NCI-H748 (cell line): ENCODE data around the gene SLC25A41.

ENCODE experiments used
- DNase-seq: peaks from one replicate; lab custom pipeline; 2025; ENCODE audit not compliant: unreplicated experiment; lab: John Stamatoyannopoulos, UW

SLC25A41 gene

DNA sequence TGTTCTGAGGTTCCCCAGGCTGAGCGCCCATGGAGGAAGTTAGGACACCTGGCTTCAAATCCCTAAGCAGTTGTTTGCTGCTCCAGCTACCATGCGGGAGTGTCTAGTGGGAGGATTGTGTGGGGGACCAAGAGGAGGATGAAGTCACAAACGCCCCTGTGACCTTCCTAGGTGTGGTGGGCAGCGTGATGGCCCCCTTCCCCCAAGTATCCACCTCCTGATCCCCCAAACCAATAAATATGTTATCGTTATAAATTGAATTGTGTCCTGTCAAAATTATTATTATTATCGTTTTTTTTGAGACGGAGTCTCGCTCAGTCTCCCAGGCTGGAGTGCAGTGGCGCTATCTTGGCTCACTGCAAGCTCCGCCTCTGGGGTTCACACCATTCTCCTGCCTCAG is at the start of gene SLC25A41:
SLC25A41 (minus strand) TSS at position 101 of the 400 bp plus-strand sequence; CDS start at position 31, 70 bp downstream.
- DNase-seq: no peak

DNA sequence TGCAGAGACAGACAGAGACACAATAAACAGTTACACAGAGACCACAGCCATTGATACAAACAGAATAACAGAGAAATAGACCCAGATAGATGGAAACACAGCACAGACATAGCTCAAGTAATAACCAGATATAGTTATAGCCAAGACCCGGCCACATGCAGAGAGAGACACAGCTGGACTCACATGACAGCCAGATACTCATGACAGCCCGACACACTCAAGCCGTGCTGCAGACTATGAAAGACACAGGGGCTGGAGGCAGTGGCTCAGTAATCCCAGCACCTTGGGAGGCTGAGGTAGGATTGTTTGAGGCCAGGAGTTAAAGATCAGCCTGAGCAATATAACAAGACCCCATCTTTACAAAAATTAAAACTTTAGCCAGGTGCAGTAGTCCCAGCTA is 49.7 kb upstream of the SLC25A41 start:
- no peak for DNase-seq

DNA sequence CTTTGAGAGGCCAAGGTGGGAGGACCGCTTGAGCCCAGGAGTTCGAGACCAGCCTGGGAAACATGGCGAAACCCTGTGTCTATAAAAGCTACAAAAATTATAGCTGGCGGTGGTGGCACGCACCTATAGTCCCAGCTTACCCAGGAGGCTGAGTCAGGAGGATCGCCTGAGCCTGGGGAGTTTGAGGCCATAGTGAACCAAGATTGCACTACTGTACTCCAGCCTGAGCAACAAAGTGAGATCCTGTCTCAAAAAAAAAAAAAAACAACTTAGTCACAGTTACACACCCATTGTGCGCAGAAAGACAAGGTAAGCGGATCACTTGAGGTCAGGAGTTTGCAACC is 48.8 kb upstream of the SLC25A41 start:
- no peak for DNase-seq

DNA sequence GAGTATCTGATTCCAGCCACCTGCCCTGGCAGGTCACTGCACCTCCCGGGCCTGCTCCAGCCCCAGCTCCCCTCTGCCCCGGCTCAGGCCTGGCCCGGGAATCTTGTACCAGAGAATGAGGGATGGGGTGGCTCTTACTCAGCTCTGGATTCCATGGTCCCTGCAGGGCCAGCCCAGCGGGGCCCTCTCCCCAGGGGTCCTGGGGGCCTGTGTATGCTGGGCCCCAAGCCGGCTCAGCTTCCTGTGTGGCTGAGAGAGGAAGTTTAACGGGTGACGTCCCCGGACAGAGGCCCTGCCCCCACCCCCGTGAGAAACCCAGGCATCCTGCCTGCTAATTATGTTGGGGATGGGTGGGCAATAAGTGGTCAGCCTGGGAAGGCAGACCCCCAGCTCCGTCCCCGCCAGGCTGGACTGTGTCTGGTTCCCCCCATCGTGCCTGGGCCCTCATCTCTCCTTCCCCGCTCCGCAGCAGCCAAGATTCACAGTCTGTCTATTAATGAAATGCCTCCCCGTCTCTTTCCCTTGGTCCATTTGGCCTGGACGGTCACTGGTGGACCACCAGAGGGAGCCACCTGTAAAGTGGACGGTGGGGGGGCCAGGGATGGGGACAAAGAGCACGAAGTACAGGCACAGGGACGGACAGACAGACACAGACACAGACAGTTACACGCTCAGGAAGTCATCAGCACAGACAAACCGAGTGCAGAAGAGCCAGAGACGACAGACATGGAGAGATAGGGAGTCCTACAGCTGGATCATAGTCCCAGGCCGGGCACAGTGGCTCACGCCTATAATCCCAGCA is 48.2 kb upstream of the SLC25A41 start, which contains the start of gene DENND1C:
DENND1C (minus strand) TSS at position 247 of the 802 bp plus-strand sequence; CDS start at position 155, 92 bp downstream.
- no peak for DNase-seq

DNA sequence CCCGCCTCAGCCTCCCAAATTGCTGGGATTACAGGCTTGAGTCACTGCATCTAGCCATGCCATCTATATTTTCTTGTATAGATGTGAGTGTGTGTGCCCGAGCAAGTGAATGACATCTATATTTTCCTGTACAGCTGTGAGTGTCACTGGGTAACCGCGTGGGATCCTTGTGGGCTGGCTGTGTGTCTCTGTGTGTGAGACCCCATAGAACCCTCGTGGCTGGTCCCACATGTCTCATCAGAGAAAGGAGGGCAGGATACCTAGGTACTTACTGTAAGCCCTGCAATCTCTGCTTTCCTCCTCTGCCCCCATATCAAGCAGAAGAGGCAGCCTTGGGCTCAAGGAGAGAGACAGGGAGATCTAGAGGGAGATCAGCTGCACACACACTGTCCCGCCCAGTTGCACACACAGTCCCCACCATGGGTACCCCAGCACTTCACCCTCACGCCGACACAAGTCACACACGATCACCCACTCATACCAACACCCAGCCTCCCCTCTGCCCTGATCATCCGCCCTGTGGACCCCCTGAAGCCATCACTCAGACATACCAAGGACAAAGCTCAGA is 47.4 kb upstream of the SLC25A41 start:
- DNase-seq: no peak

DNA sequence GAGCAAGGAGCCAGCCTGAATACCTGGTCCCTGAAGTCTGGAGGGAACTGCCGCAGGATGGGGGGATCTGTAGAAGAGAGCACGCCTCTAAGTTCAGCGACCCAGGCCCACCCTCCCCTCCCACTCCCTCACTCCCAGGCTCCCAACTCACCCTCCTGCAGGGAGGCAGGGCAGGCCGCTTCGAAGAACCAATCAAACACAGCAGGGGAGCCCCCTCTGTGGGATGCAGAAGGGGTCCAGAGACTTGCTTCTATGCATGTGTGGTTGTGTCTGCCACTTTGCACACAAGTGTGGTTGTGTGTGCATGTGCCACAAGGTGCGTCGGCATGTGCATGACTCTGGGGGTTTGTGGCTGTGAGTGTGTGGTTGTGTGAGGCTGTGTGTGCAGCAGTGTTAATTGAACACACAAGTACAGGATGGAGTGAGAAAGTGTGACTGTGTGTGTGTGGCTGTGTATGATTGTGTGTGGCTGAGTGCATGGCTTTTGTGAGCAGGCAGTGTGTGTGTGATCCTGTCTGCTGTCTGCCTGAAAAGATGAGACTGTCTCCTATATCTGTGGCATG is 46.4 kb upstream of the SLC25A41 start:
- DNase-seq: no peak

DNA sequence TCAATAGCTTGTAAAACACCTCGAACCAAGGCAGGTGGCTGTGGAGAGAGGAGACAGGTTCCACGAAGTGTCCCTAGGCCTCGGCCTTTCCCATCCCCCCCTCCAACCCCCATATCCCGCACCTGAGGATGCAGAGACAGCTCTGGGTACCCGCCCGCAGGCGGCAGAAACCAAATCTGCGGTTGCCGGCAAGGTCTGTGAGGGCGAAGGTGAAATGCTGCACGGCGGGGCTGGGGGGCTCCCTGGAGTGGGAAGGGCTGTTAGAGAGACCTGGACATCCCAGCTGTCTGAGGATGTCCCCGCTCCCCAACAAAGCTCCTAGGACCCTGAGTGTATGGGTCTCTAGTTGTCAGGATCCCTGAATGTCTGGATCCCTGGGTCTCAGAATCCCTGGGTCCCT is 45.3 kb upstream of the SLC25A41 start:
- DNase-seq: no peak

DNA sequence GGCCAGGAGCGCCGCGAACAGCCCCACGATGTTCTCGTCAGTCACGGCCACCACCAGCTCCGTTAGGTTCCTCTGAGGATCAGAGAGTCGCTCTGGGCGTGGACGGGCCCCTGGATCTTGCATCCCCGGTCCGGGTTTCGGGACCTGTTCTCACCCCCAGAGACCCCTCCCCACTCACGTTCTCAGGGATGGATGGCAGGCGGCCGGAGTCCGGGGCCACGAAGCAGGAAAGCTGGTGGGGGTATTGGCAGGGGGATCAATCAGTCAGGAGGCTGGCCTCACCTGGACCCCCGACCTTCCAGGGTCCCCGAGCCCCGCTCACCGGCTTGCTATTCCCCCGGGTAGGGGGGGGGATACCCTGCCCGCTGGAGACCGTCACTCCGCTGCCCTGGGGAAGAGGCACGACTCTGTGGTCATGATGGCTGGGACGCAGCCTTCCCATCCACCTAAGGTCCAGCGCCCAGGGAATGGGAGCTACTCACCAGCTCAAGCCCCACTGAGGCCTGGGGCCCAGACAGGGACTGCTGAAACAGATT is 43.4 kb upstream of the SLC25A41 start:
- no peak for DNase-seq

DNA sequence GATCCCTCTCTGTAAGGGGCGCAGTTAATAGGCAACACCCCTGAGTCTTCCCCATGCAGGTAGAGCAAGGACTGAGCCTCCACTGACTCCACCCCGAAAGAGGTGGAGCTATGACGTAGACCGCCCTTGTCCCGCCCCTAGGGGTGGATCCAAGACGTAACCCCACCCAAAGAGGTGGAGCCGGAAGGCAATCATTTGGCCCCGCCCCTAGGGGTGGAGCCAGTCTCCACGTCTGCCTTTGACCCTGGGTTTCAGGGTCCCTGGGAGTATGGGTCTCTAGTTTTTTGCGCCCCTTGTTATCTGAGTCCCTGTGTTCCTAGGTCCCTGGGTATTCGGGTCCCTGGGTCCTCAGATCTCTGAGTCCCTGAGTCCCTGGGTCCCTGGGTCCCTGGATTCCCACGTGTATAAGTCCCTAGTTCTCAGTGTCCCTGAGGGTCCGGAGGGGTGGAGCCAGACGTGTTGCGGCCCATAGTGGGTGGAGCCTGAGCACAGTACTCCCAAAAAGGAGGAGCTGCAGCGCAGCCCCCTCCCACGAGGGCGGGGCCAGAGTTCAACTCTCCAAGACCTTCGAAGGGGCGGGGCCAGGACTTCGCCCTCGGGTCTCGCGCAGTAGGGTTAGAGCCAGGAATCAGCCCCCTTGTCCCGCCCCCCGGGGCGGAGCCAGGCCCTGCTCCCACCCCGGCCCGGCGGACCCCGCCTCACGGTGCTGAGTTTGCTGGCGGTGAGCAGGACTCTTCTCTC is 42.8 kb upstream of the SLC25A41 start:
- DNase-seq: peak; percentile 46

DNA sequence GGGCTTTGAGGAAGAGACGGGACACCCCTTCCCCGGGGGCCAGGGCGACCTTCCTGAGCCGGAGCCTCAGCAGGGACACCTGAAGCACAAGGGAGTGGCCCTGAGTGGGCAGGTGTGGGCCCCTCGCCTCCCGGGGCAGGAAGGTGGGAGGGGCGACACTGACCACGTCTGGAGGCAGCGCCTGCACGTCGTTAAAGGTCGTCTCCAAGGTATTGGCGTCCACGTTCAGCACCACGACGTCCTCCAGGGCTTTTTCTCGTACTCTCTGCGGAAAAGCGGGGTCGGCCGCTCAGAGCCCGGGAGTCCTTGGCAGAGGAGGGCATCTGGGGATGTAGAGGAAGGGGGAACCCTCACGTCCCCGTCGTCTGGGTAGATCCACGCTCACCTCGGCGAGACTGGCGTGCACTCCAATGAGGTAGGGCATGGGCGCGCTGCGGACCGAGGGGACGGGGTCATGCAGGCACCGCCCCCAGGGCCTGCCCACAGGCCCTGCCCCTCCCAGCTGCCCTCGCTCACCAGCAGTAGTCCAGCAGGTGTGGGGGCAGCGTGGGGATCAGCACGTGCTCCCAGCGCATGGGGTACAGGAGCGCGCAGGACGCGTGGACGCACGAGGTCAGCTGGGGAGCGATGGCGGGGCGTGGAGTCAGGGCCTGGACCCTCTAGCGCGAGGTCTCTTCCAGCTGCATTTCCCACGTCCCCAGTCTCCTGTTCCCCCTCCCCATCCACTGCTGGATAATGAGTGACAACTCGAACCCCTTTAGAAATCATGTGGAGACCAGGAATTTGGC is 42.0 kb upstream of the SLC25A41 start:
- DNase-seq: no peak

DNA sequence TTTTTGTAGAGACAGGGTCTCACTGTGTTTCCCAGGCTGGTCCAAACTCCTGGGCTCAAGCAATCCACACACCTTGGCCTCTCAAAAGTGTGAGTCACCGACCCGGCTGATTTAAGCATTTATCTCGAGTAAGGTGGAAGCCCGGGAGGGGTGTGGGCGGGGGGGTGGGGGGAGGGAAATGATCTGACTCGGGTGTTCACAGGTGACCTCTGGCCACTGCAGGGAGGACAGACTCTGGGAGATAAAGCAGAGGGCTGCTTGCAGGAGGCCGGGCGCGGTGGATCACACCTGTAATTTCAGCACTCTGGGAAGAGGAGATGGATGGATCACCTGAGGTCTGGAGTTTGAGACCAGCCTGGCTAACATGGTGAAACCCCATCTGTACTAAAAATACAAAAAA is 40.1 kb upstream of the SLC25A41 start:
- DNase-seq: no peak

DNA sequence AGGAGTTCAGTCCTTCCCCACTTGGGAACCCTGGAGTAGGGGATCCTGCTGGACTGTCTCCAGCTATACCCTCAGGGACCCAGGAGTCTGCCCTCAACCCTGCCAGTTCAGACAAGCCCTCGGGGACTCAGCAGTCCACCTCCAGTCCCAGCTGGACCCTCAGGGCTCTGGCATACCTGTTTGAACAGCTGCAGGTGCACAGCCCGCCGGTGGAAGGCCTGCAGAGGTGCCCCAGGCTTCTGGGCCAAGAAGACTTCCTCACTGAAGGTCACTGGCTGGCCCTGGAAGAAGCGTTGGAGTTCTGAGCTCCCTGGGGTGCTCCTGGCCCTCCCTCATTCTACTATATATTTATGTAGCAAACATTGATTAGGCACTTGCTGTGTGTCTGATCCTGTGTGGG is 39.1 kb upstream of the SLC25A41 start:
- DNase-seq: peak; percentile 5

DNA sequence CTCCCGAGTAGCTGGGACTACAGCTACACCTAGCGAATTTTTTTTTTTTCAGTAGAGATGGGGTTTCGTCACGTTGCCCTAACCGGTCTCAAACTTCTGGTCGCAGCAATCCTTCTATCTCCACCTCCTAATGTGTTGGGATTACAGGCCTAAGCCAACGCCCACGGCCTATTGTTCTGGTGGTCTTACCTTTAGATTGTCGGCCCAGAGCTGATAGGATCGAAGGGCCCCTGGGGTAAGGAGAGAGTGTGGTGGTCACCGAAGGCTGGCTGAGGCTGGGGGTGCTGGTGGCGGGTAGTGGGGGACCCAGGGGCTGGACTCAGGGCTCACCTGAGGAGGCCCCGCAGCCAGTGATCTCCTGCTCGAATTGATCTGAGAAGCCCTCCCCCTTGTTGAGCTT is 37.5 kb upstream of the SLC25A41 start:
- DNase-seq: no peak

DNA sequence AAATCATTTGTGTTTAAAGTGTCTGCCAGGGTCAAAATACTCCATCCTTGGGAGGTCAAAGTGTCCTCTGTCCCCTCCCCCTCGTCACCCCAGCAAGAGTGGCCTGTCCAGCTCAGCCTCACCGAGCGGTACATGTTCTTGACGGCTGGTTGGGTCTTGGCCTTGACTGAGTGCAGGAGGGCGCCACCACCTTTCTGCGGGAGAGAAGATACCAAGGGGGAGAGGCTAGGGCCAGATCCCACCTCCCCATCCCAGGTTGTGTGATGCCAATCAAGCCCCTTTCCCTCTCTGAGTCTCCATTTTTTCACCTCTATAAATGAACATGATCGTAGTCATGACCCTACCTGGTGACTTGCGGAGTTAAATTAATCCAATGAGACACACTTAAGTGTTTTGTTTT is 36.6 kb upstream of the SLC25A41 start:
- no peak for DNase-seq

DNA sequence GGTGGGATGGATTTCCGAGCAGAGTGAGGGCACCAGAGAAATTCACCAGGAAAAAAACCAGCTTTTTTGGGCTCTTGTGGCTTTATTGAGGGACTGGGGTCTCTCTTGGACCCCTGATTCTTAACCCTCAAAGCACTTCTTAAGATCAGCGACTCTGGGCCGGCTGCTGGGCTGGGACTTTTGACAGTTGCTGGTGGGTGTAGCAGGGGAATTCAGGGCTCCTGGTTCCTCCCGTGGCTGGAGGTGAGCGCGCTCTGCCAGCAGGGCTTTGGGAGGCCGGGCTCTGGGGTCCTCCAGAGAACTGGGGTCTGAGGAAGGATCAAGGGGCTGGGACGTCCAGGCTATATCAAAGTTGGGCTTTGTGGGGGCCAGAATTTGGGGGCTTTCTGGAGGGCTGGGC is 33.8 kb upstream of the SLC25A41 start:
- no peak for DNase-seq

DNA sequence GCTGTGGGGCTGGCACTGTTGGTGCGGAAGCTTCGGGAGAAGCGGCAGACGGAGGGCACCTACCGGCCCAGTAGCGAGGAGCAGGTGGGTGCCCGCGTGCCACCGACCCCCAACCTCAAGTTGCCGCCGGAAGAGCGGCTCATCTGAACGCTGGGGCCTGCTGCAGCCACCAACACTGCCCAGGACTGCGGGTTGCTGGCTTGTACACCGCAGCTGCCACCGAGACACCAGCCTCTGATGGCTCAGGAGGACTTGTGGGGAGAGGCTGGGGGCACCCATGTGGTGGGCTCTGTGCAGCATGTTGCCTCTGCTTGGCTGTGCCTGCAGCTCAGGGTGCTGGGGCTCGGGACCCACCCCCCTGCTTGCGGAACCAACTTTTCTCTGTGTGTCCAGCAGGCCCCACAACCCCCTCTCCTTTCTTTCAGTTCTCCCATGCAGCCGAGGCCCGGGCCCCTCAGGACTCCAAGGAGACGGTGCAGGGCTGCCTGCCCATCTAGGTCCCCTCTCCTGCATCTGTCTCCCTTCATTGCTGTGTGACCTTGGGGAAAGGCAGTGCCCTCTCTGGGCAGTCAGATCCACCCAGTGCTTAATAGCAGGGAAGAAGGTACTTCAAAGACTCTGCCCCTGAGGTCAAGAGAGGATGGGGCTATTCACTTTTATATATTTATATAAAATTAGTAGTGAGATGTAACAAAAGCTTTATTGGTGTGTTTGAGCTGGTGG is 33.1 kb upstream of the SLC25A41 start:
- no peak for DNase-seq

DNA sequence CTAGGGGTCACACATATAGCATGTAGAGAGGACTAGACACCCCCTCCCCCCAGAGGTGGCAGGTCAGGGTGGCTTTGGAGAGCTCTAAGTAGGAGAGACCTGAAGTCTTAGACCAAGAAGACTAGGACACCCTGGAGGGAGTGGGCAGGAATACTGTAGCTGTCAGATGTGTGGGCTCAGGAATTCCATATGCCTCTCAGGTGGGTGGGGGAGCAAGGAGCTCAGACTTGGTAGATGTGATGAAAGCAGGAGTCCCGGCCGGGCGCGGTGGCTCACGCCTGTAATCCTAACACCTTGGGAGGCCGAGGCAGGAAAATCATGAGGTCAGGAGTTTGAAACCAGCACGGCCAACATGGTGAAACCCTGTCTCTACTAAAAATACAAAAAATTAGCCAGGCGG is 32.1 kb upstream of the SLC25A41 start:
- DNase-seq: no peak

DNA sequence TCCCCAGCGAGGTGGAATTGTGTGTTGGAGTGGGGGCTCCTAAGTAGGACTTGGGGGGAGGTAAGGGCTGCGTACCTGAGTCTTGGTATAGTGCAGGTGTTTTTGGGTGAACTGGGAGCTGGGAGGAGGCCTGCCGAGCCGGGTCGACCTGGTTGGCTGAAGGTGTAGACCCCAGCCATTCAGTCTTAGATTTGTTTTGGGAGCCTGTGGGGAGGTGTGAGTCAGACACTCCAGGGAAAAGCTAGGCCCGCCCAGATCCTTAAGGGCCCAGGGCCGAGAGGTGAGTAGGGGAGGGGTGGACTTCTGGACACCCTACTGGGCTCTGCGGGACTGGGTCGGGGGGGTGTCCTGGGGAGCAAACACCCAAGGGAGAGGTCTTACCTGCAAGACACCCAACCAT is 31.4 kb upstream of the SLC25A41 start:
- DNase-seq: no peak

DNA sequence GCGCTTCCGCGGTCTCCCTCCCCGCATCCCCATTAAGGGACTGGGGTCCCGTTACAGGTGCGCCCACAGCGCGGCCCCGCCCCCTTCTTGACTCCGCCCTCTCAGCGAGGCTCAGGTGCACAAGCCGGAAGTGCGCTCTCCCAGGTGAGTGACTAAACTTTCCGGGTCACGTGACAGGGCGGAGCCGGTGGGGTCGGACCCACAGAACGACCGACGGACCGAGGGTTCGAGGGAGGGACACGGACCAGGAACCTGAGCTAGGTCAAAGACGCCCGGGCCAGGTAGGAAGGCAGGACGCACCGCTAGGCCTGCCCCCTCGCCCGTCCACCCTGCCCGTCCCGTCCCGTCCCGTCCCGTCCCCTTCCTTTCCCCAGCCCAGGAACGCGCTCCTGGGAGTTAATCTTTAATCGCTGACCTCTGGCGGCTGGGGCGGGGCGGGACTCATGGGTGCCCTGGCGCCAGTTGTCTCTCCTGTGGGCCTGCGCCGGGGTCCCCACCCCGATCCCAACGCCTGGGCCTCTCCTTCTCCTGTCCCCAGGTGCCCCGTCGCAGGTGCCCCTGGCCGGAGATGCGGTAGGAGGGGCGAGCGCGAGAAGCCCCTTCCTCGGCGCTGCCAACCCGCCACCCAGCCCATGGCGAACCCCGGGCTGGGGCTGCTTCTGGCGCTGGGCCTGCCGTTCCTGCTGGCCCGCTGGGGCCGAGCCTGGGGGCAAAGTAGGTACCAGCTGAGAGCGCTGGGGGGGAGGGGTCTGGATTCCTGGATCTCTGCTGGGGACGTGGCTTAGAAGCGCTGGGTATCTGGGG is 30.7 kb upstream of the SLC25A41 start, which contains the start of gene CRB3:
CRB3 (plus strand) TSS at position 202 of the 804 bp plus-strand sequence; CDS start at position 633, 431 bp downstream.
- no peak for DNase-seq
